Esophagus squamous epithelium (tissue), 4 donors: ENCODE measurements around the gene PPP1R14C.

Source experiments
- POLR2A ChIP-seq, 4 donors: fragments of 450-650 bp; IDR thresholded peaks; one replicate each; pipeline ENCODE4 v1.6.1; 2017; ENCODE audit warnings: antibody characterized with exemption in 4 of 4, mild to moderate bottlenecking in 4 of 4, moderate library complexity in 3 of 4
- TF ChIP-seq, protein P1 (sequence below), 6 experiments: fragments of 450-650 bp in 4 of 6; fragments of 200-600 bp in 2 of 6; sonication (generic) in 2 of 6; IDR thresholded peaks; one replicate each; pipeline ENCODE4 v1.5.1; 2016 to 2019; ENCODE audit warnings: antibody characterized with exemption in 6 of 6, mild to moderate bottlenecking in 4 of 6, moderate library complexity in 4 of 6

DNA sequence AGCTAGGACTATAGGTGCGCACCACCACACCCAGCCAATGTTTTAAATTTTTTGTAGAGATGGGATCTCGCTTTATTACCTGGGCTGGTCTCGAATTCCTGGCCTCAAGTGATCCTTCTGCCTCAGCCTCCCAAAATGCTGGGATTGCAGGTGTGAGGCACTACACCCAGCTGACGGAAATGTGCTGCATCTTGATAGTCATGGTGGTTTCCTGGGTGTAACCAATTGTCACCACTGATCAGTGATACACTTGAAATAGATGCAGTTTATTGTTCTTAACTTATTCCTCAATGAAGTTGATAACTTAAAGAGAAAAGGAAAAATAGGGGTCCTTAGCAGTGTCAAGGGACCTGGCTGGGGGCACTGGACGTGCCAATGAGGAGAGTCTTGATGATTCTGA lies 92.4 kb downstream of the PPP1R14C start:
- TF ChIP-seq, protein P1, sequence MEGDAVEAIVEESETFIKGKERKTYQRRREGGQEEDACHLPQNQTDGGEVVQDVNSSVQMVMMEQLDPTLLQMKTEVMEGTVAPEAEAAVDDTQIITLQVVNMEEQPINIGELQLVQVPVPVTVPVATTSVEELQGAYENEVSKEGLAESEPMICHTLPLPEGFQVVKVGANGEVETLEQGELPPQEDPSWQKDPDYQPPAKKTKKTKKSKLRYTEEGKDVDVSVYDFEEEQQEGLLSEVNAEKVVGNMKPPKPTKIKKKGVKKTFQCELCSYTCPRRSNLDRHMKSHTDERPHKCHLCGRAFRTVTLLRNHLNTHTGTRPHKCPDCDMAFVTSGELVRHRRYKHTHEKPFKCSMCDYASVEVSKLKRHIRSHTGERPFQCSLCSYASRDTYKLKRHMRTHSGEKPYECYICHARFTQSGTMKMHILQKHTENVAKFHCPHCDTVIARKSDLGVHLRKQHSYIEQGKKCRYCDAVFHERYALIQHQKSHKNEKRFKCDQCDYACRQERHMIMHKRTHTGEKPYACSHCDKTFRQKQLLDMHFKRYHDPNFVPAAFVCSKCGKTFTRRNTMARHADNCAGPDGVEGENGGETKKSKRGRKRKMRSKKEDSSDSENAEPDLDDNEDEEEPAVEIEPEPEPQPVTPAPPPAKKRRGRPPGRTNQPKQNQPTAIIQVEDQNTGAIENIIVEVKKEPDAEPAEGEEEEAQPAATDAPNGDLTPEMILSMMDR (IDR thresholded peaks at IDR 0.05) = no peak
- TF ChIP-seq POLR2A (IDR thresholded peaks at IDR 0.05) = no peak
